Measurements from ENCODE around the gene STARD10. TPM values are rescaled to one million over a fixed set of nuclear protein-coding genes. Genes with fewer than 3 reads are reported as not detected.
A peak's percentile ranks its signal among the peaks of the same experiment; 100 is the strongest.

The STARD10 gene
- total RNA-seq, 4 donors from 2014 or later: 39.1 to 103 (median 71.1) TPM

GRCh38 chr11:72805216-72805615 is 11.4 kb upstream of the STARD10 start:
- Histone ChIP-seq H3K9me3 (no peaks in the 10 kb centered on the region), H3K4me1 (no peaks in the 10 kb centered on the region), H3K27me3 (no peaks in the 10 kb centered on the region), H3K27ac (no peak overlapping the region), H3K4me3 (no peak overlapping the region), H3K36me3 (peaks cover 0 to 6% of the 10 kb centered on the region in 2 donors)
- DNase-seq (no peak), ATAC-seq (no peak)
- no peak for TF ChIP-seq CTCF (IDR thresholded peaks at IDR 0.05 in 4 of 5, conservative IDR thresholded peaks at IDR 0.05 in 1 of 5)
- no peak for TF ChIP-seq POLR2A (IDR thresholded peaks at IDR 0.05)
- intact Hi-C loops (cut with DNase I; ENCODE audit: low total_unique reads): no loop called here
- in situ Hi-C loops (cut with MboI; ENCODE audit: low sequenced_read_pairs in 4 of 4): no loop called here

GRCh38 chr11:72802822-72803221 is 9.0 kb upstream of the STARD10 start:
- in situ Hi-C loops (cut with MboI; ENCODE audit: low sequenced_read_pairs in 4 of 4): no loop called here
- H3K27me3 ChIP-seq: no peaks in the 10 kb centered on the region
- no peak for TF ChIP-seq CTCF (IDR thresholded peaks at IDR 0.05 in 4 of 5, conservative IDR thresholded peaks at IDR 0.05 in 1 of 5)
- TF ChIP-seq POLR2A (IDR thresholded peaks at IDR 0.05): no peak
- H3K9me3 ChIP-seq: no peaks in the 10 kb centered on the region
- no peak for DNase-seq
- intact Hi-C loops (cut with DNase I; ENCODE audit: low total_unique reads): no loop called here
- H3K27ac ChIP-seq: no peak overlapping the region
- ATAC-seq: no peak
- no peaks in the 10 kb centered on the region for H3K4me1 ChIP-seq
- H3K36me3 ChIP-seq: no peaks in the 10 kb centered on the region
- no peak overlapping the region for H3K4me3 ChIP-seq

GRCh38 chr11:72799441-72799840 is 5.6 kb upstream of the STARD10 start:
- no peak overlapping the region for H3K4me3 ChIP-seq

GRCh38 chr11:72798361-72798760 is 4.5 kb upstream of the STARD10 start:
- Histone ChIP-seq H3K4me1 (peaks cover 6 to 8% of the 10 kb centered on the region in 2 donors), H3K27me3 (no peaks in the 10 kb centered on the region), H3K9me3 (no peaks in the 10 kb centered on the region), H3K4me3 (no peak overlapping the region), H3K27ac (no peak overlapping the region), H3K36me3 (no peaks in the 10 kb centered on the region)
- intact Hi-C loops (cut with DNase I; ENCODE audit: low total_unique reads) (no loop called here), in situ Hi-C loops (cut with MboI; ENCODE audit: low sequenced_read_pairs in 4 of 4) (no loop called here)
- ATAC-seq (no peak), DNase-seq (no peak)
- TF ChIP-seq CTCF (IDR thresholded peaks at IDR 0.05 in 4 of 5, conservative IDR thresholded peaks at IDR 0.05 in 1 of 5): no peak
- no peak for TF ChIP-seq POLR2A (IDR thresholded peaks at IDR 0.05)

More at GRCh38 chr11:72799441-72799840, 5.6 kb upstream of the STARD10 start:
- DNase-seq: no peak
- no peaks in the 10 kb centered on the region for H3K9me3 ChIP-seq
- H3K27ac ChIP-seq: no peak overlapping the region
- no peaks in the 10 kb centered on the region for H3K36me3 ChIP-seq
- intact Hi-C loops (cut with DNase I; ENCODE audit: low total_unique reads) (no loop called here), in situ Hi-C loops (cut with MboI; ENCODE audit: low sequenced_read_pairs in 4 of 4) (no loop called here)
- no peaks in the 10 kb centered on the region for H3K27me3 ChIP-seq
- no peak for ATAC-seq
- TF ChIP-seq CTCF (IDR thresholded peaks at IDR 0.05 in 4 of 5, conservative IDR thresholded peaks at IDR 0.05 in 1 of 5) (no peak), POLR2A (IDR thresholded peaks at IDR 0.05) (no peak)
- peaks cover 2 to 3% of the 10 kb centered on the region in 2 donors for H3K4me1 ChIP-seq

- H3K27ac ChIP-seq: peak overlapping the region; percentile 87 to 98 (median 96)
- DNase-seq (no peak), ATAC-seq (no peak)
- no peaks in the 10 kb centered on the region for H3K27me3 ChIP-seq
- H3K4me1 ChIP-seq: peaks cover 20 to 29% of the 10 kb centered on the region in 2 donors
- in situ Hi-C loops (cut with MboI; ENCODE audit: low sequenced_read_pairs in 4 of 4): loop anchor here in 2 of 4 donors (5.0 kb wide), 2 partner anchors 66 to 71 kb away; no protein-coding TSS in a partner anchor
- TF ChIP-seq CTCF (IDR thresholded peaks at IDR 0.05 in 4 of 5, conservative IDR thresholded peaks at IDR 0.05 in 1 of 5) (no peak), POLR2A (IDR thresholded peaks at IDR 0.05) (no peak)
- no peaks in the 10 kb centered on the region for H3K36me3 ChIP-seq
- H3K9me3 ChIP-seq: no peaks in the 10 kb centered on the region
- peak overlapping the region; percentile 64 to 86 (median 75) for H3K4me3 ChIP-seq
- intact Hi-C loops (cut with DNase I; ENCODE audit: low total_unique reads): loop anchor here (1.0 kb wide), 4 partner anchors 20 to 68 kb away; partner anchors contain the start of genes ARAP1 and ATG16L2
Observed at GRCh38 chr11:72793076-72793424, 797 bp downstream of the STARD10 start.

All from gastrocnemius medialis (tissue), 4 donors.